ENCODE measurements around the gene ATOSB. TPM values are rescaled to one million over a fixed set of nuclear protein-coding genes. Genes with fewer than 3 reads are reported as not detected.

Gene ATOSB
- total and polyA plus RNA-seq, 2 of the 8 experiments (the other 6 are each of a cell fraction or from before 2014, with no cell fraction given), result 6.9 to 10.4 TPM

GRCh38 chr9:35105571-35106342 lies 9.9 kb downstream of the ATOSB start (continued):
- no peak for TF ChIP-seq CHD7 (IDR thresholded peaks at IDR 0.05; ENCODE audit: insufficient replicate concordance, low read length)
- no peak for TF ChIP-seq BACH1 (IDR thresholded peaks at IDR 0.05; ENCODE audit: low read length)
- no peak for TF ChIP-seq CTBP2 (IDR thresholded peaks at IDR 0.05; ENCODE audit: borderline replicate concordance, insufficient read depth, insufficient read length, low read length)
- no peak for TF ChIP-seq TBP (IDR thresholded peaks at IDR 0.05; ENCODE audit: low read depth, low read length)
- TF ChIP-seq PHF8 (conservative IDR thresholded peaks at IDR 0.05; ENCODE audit: low read depth, low read length), result no peak
- TF ChIP-seq TEAD4 (IDR thresholded peaks at IDR 0.05; ENCODE audit: low read depth, low read length), result no peak
- no peak for TF ChIP-seq ZNF274 (IDR thresholded peaks at IDR 0.05; ENCODE audit: borderline replicate concordance, extremely low read depth, low read length)

All from H1 (cell line).